Adrenal gland (tissue), 12 donors: Measurements from ENCODE around the gene CRABP1. TPM values are rescaled to one million over a fixed set of nuclear protein-coding genes. Genes with fewer than 3 reads are reported as not detected.

Source experiments
- DNase-seq, 7 donors: peaks; one replicate each; pipeline ENCODE4 v3.0.0-alpha.2; 2019 to 2020
- H3K27ac ChIP-seq, 5 donors: fragments of 200-600 bp; sonication (generic) in 4 of 5; 1 replicate in 3 of 5; 2 replicates in 2 of 5; pipeline versions ENCODE4 v1.5.1 to v1.8.0; 2016 to 2020; ENCODE audit warnings: mild to moderate bottlenecking in 1 of 5
- H3K27me3 ChIP-seq: fragments of 200-600 bp; 2 replicates; pipeline ENCODE4 v1.8.0; 2021
- H3K36me3 ChIP-seq, 2 donors: fragments of 200-600 bp; replicated peaks in 1 of 2; 1 replicate in 1 of 2; 2 replicates in 1 of 2; pipeline versions ENCODE4 v1.5.1 to v1.8.0; 2018 to 2022
- H3K4me1 ChIP-seq, 2 donors: fragments of 200-600 bp; replicated peaks in 1 of 2; 1 replicate in 1 of 2; 2 replicates in 1 of 2; pipeline versions ENCODE4 v1.5.1 to v1.8.0; 2018 to 2021
- H3K4me3 ChIP-seq, 4 donors: fragments of 200-600 bp; sonication (generic) in 3 of 4; one replicate each; pipeline ENCODE4 v1.5.1; 2016 to 2018
- H3K9me3 ChIP-seq, 3 donors: fragments of 200-600 bp; sonication (generic) in 1 of 3; replicated peaks in 1 of 3; 1 replicate in 2 of 3; 2 replicates in 1 of 3; pipeline versions ENCODE4 v1.5.1 to v1.8.0; 2016 to 2021
- CTCF ChIP-seq, 6 experiments: fragments of 450-650 bp in 4 of 6; fragments of 200-600 bp in 2 of 6; sonication (generic) in 1 of 6; IDR thresholded peaks; 1 replicate in 5 of 6; 2 replicates in 1 of 6; pipeline versions ENCODE4 v1.5.1 to v1.8.0; 2016 to 2021; ENCODE audit warnings: antibody characterized with exemption in 6 of 6, mild to moderate bottlenecking in 2 of 6, moderate library complexity in 1 of 6
- POLR2A ChIP-seq, 2 donors: fragments of 450-650 bp; IDR thresholded peaks; one replicate each; pipeline ENCODE4 v1.6.1; 2017; ENCODE audit warnings: antibody characterized with exemption in 2 of 2, mild to moderate bottlenecking in 2 of 2, moderate library complexity in 1 of 2
- WGBS, 4 donors: extraction: QIAGEN DNeasy Blood & Tissue Kit in 2 of 4; methylation state at CpG; one replicate each; pipeline versions ENCODE4 v1.1.5 to v1.1.7; 2013 to 2017; 5-methylcytosine and 5-hydroxymethylcytosine counted together
- intact Hi-C, 2 donors: fragments of 100-400 bp; cut with DNase I; formaldehyde crosslinking; loops; one replicate each; pipeline versions ENCODE4 v1.14.1 to v1.15.0; 2022 to 2023
- polyA plus RNA-seq, 3 donors: library from polyadenylated mRNA; stranded (reverse); fragments of 200-250 nt in 2 of 3; fragments of 350-450 nt in 1 of 3; fragmentation: Illumina TruSeq in 1 of 3; extraction: RNeasy Lipid Tissue Mini Kit (QIAGEN cat#74804) in 1 of 3; gene quantifications; one replicate each; pipeline ENCODE4 v1.2.3, GENCODE V29; 2013 to 2014
- total RNA-seq, 9 donors: library from RNA; depleted of rRNA in 4 of 9; stranded (reverse); fragments of >200 nt in 4 of 9; fragments of 120-200 nt in 1 of 9; fragmentation: NEBNext Ultra II Directional in 1 of 9; extraction: Animal tissue kit (Norgen Biotek cat#: 25700) in 1 of 9; gene quantifications; one replicate each; pipeline versions ENCODE4 v1.1.0 to v1.2.4, GENCODE V29; 2013 to 2023
- donor health status: healthy with polysubstance abuse.
- donor health status: Bipolar disorder and iron deficiency.
- donor health status: DM: yes; HTN: yes; CAD: no.
- donor health status: DM: no; HTN: no; CAD: no.
- donor health status: DM: no; HTN: no; CAD: no.
- donor health status: DM: yes; HTN: yes; CAD: no.

Gene CRABP1
- total and polyA plus RNA-seq, 12 donors, result 0.39 to 2.4 (median 0.80) TPM; not detected in 3

DNA sequence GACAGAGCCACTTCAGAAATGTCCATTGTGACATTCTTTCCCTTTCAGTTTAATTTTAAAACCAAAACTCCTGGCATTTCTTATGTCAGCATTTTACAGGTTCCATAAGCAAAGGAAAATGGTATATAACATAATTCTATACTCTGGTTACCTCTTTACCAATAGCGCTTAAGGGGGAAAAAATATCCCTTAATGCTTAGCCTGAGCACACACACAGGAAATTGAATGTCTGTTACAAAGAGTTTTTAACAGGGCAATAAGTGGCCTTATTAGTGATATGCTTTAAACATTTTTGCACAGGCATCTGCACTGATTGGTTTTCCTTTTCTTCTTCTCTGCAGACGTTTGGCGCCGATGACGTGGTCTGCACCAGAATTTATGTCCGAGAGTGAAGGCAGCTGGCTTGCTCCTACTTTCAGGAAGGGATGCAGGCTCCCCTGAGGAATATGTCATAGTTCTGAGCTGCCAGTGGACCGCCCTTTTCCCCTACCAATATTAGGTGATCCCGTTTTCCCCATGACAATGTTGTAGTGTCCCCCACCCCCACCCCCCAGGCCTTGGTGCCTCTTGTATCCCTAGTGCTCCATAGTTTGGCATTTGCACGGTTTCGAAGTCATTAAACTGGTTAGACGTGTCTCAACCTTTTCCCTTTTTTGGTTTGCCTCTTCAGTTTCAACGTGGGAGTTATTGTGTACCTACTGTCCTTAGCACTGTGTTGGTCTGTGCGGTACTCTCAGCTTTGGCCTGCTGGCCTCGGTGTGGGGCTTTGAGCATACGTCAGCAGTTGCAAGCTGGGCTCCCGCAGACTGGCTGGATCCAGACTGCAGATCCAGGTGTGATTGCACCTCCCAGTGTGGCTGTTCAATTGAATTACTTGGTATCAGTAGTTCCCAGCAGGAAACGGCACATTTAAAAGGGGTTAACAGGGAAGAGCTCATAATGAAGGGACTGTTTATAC, 7.7 kb downstream of the CRABP1 start:
- intact Hi-C loops, result no loop called here
- Histone ChIP-seq H3K9me3 (no peaks in the 10 kb centered on the region), H3K4me3 (no peak overlapping the region), H3K36me3 (no peaks in the 10 kb centered on the region), H3K27ac (no peak overlapping the region), H3K4me1 (no peaks in the 10 kb centered on the region), H3K27me3 (no peaks in the 10 kb centered on the region)
- 64 to 70% (median 67%) methylated on average over 17 of the region's 17 CpGs for WGBS, 4 donors
- DNase-seq, result peak in 1 of 7 donors; percentile 73
- TF ChIP-seq POLR2A (IDR thresholded peaks at IDR 0.05) (no peak), CTCF (IDR thresholded peaks at IDR 0.05) (no peak)

DNA sequence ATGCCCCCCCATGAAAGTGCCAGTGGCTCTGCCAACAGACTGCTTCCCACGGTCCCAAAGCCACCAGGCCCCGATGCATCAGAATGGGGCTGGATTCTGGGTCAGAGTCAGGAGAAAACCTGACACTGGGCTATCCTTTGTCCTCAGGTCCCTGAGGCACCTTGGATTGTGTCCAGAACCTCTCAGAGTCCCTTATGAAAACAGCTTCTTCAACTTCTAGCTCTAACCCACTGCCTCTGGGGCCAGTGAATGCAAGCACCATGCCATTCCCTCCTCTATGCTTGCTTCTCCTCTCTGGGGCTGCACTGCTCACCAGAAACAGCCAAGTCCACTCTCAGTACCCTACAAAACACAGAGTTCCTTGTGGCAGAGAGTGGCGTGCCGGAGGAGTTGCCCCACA, 9.9 kb downstream of the CRABP1 start:
- no peak overlapping the region for H3K4me3 ChIP-seq
- TF ChIP-seq POLR2A (IDR thresholded peaks at IDR 0.05) (no peak), CTCF (IDR thresholded peaks at IDR 0.05) (no peak)

DNA sequence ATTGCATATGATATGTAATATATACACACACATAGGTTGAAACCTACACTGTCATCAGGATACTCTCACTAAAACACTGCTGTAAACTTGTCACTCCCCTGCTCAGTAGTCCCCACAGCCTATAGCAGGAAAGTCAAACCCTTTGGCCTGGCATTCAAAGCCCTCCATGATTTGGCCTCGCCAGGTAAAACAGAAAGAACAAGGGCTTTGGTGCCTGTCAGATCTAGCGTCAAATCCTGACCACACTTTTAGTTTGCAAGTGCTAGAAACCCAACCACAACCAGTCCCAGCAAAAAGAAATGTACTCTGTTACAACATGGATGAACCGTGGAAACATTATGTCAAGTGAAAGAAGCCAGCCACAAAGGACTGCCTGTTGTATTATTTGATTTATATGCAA, 11.4 kb downstream of the CRABP1 start:
- intact Hi-C loops, result no loop called here
- Histone ChIP-seq H3K9me3 (no peaks in the 10 kb centered on the region), H3K36me3 (no peaks in the 10 kb centered on the region), H3K27ac (no peak overlapping the region), H3K4me3 (no peak overlapping the region), H3K4me1 (no peaks in the 10 kb centered on the region), H3K27me3 (no peaks in the 10 kb centered on the region)
- WGBS, 4 donors, result 81 to 88% (median 86%) methylated on average over 3 of the region's 3 CpGs
- no peak for DNase-seq
- TF ChIP-seq POLR2A (IDR thresholded peaks at IDR 0.05) (no peak), CTCF (IDR thresholded peaks at IDR 0.05) (no peak)

More for the DNA sequence above, 9.9 kb downstream of the CRABP1 start:
- intact Hi-C loops, result no loop called here
- no peaks in the 10 kb centered on the region for H3K4me1 ChIP-seq
- no peaks in the 10 kb centered on the region for H3K36me3 ChIP-seq
- H3K9me3 ChIP-seq, result no peaks in the 10 kb centered on the region
- H3K27me3 ChIP-seq, result no peaks in the 10 kb centered on the region
- no peak overlapping the region for H3K27ac ChIP-seq
- DNase-seq, result no peak
- 74 to 96% (median 88%) methylated on average over 2 to 4 of the region's 4 CpGs for whole genome bisulfite sequencing, 4 donors

- H3K27me3 ChIP-seq, result no peaks in the 10 kb centered on the region
These were observed 12.9 kb downstream of the CRABP1 start for GRCh38 chr15:78353093-78353492.

More at GRCh38 chr15:78353093-78353492, 12.9 kb downstream of the CRABP1 start:
- TF ChIP-seq CTCF (IDR thresholded peaks at IDR 0.05), result no peak
- no peak for TF ChIP-seq POLR2A (IDR thresholded peaks at IDR 0.05)
- no peaks in the 10 kb centered on the region for H3K4me1 ChIP-seq
- intact Hi-C loops, result no loop called here
- no peak overlapping the region for H3K27ac ChIP-seq
- no peak overlapping the region for H3K4me3 ChIP-seq
- DNase-seq, result no peak
- no peaks in the 10 kb centered on the region for H3K9me3 ChIP-seq
- WGBS, 4 donors, result 37 to 62% (median 57%) methylated on average over 4 of the region's 4 CpGs
- H3K36me3 ChIP-seq, result no peaks in the 10 kb centered on the region
